CD14-positive monocyte (primary cell): ENCODE measurements around the gene BPIFB1. TPM values are rescaled to one million over a fixed set of nuclear protein-coding genes. Genes with fewer than 3 reads are reported as not detected.

Experiments used
- DNase-seq, 3 donors: peaks; one replicate each; pipeline ENCODE4 v3.0.0-alpha.2; 2011 to 2022
- H2AFZ ChIP-seq: 2 replicates; pipeline ENCODE4 v1.6.0; 2012; ENCODE audit warnings: mild to moderate bottlenecking, low read depth, low read length, inconsistent platforms; ENCODE audit not compliant: insufficient read depth, poor library complexity, severe bottlenecking
- H3K27ac ChIP-seq, 2 donors: 1 replicate in 1 of 2; 2 replicates in 1 of 2; pipeline ENCODE4 v1.5.1; 2012 to 2013; ENCODE audit warnings: low read length in 2 of 2, control low read depth in 1 of 2, inconsistent platforms in 1 of 2, low read depth in 1 of 2, mild to moderate bottlenecking in 1 of 2
- H3K27me3 ChIP-seq, 2 donors: one replicate each; pipeline versions ENCODE4 v1.6.0 to v1.6.1; 2011 to 2013; ENCODE audit warnings: low read length in 2 of 2; ENCODE audit not compliant: control insufficient read depth in 2 of 2, insufficient read depth in 2 of 2
- H3K36me3 ChIP-seq, 2 donors: replicated peaks in 1 of 2; 1 replicate in 1 of 2; 2 replicates in 1 of 2; pipeline versions ENCODE4 v1.5.1 to v1.6.1; 2012 to 2013; ENCODE audit warnings: low read length in 2 of 2, control low read depth in 1 of 2, inconsistent platforms in 1 of 2, mild to moderate bottlenecking in 1 of 2; ENCODE audit not compliant: insufficient read depth in 2 of 2, control insufficient read depth in 1 of 2
- H3K4me1 ChIP-seq, 2 donors: 1 replicate in 1 of 2; 2 replicates in 1 of 2; pipeline versions ENCODE4 v1.5.1 to v1.6.1; 2012 to 2013; ENCODE audit warnings: low read length in 2 of 2, control low read depth in 1 of 2, inconsistent platforms in 1 of 2, mild to moderate bottlenecking in 1 of 2, moderate library complexity in 1 of 2; ENCODE audit not compliant: insufficient read depth in 2 of 2, control insufficient read depth in 1 of 2
- H3K4me2 ChIP-seq: replicated peaks from 2 replicates; pipeline ENCODE3; 2012; ENCODE audit warnings: low read length, moderate library complexity, mild to moderate bottlenecking; ENCODE audit not compliant: poor library complexity, severe bottlenecking; ENCODE audit errors: extremely low read depth
- H3K4me3 ChIP-seq, 3 experiments: fragments of 200-600 bp in 1 of 3; sonication (generic) in 1 of 3; replicated peaks in 1 of 3; 1 replicate in 2 of 3; 2 replicates in 1 of 3; pipeline ENCODE4 v1.5.1; 2011 to 2013; ENCODE audit warnings: low read length in 3 of 3, mild to moderate bottlenecking in 3 of 3, control low read depth in 2 of 3, low read depth in 2 of 3, inconsistent platforms in 1 of 3, moderate library complexity in 1 of 3
- H3K79me2 ChIP-seq: 2 replicates; pipeline ENCODE4 v1.6.0; 2012; ENCODE audit warnings: mild to moderate bottlenecking, control low read depth, inconsistent platforms, low read length, moderate library complexity; ENCODE audit not compliant: insufficient read depth
- H3K9ac ChIP-seq: 2 replicates; pipeline ENCODE4 v1.6.0; 2017; ENCODE audit warnings: low read length, mild to moderate bottlenecking; ENCODE audit not compliant: insufficient read depth, poor library complexity, severe bottlenecking
- H3K9me3 ChIP-seq, 2 donors: replicated peaks in 1 of 2; 1 replicate in 1 of 2; 2 replicates in 1 of 2; pipeline versions ENCODE4 v1.5.1 to v1.6.1; 2012 to 2013; ENCODE audit warnings: low read length in 2 of 2, control low read depth in 1 of 2; ENCODE audit not compliant: control insufficient read depth in 1 of 2, insufficient read depth in 1 of 2
- H4K20me1 ChIP-seq: 2 replicates; pipeline ENCODE4 v1.6.0; 2012; ENCODE audit warnings: mild to moderate bottlenecking, low read length, control low read depth, moderate library complexity; ENCODE audit not compliant: insufficient read depth
- H3K27ac Mint-ChIP-seq, 7 donors: one replicate each; pipeline ENCODE4 v1.8.0; 2020; ENCODE audit warnings: mild to moderate bottlenecking in 7 of 7, mixed read lengths in 7 of 7, moderate library complexity in 6 of 7, inconsistent platforms in 2 of 7
- H3K27me3 Mint-ChIP-seq, 3 donors: one replicate each; pipeline ENCODE4 v1.8.0; 2021 to 2022; ENCODE audit warnings: low read depth in 3 of 3, mild to moderate bottlenecking in 3 of 3, mixed read lengths in 3 of 3, moderate library complexity in 3 of 3, inconsistent platforms in 1 of 3
- H3K36me3 Mint-ChIP-seq, 2 donors: one replicate each; pipeline ENCODE4 v1.8.0; 2020; ENCODE audit warnings: mixed read lengths in 2 of 2, inconsistent platforms in 1 of 2, mild to moderate bottlenecking in 1 of 2
- H3K4me1 Mint-ChIP-seq: one replicate; pipeline ENCODE4 v1.8.0; 2020; ENCODE audit warnings: mild to moderate bottlenecking, mixed read lengths
- H3K4me3 Mint-ChIP-seq, 2 donors: one replicate each; pipeline ENCODE4 v1.8.0; 2020; ENCODE audit warnings: mild to moderate bottlenecking in 2 of 2, mixed read lengths in 2 of 2, moderate library complexity in 1 of 2
- H3K9me3 Mint-ChIP-seq, 7 donors: one replicate each; pipeline ENCODE4 v1.8.0; 2020 to 2022; ENCODE audit warnings: mixed read lengths in 7 of 7, mild to moderate bottlenecking in 6 of 7, moderate library complexity in 6 of 7, inconsistent platforms in 2 of 7
- WGBS: methylation state at CpG from one replicate; pipeline ENCODE4 v1.1.5; 2013; ENCODE audit warnings: missing lambda C conversion rate; ENCODE audit not compliant: insufficient coverage; 5-methylcytosine and 5-hydroxymethylcytosine counted together
- intact Hi-C, 2 donors: fragments of 100-400 bp; cut with micrococcal nuclease; formaldehyde crosslinking; loops; one replicate each; pipeline versions ENCODE4 v1.15.0 to v1.15.1; 2023
- polyA plus RNA-seq, 3 donors: library from polyadenylated mRNA; depleted of rRNA in 1 of 3; unstranded in 2 of 3; stranded (reverse) in 1 of 3; fragments of 300-500 nt in 2 of 3; fragments of >200 nt in 1 of 3; fragmentation: Illumina TruSeq in 2 of 3; gene quantifications; 1 replicate in 2 of 3; 2 replicates in 1 of 3; pipeline ENCODE4 v1.2.3, GENCODE V29; 2012 to 2021
- TF ChIP-seq, protein P1 (sequence below): fragments of 200-600 bp; IDR thresholded peaks from one replicate; pipeline ENCODE4 v1.8.0; 2022; ENCODE audit warnings: antibody characterized with exemption, mild to moderate bottlenecking

The BPIFB1 gene
- polyA plus RNA-seq, 3 donors, result not detected

- no peaks in the 10 kb centered on the region for H3K4me1 Mint-ChIP-seq
- peaks cover 0 to 6% (median 4%) of the 10 kb centered on the region in 3 donors for H3K27me3 Mint-ChIP-seq
- no peak overlapping the region for H3K9ac ChIP-seq
- H2AFZ ChIP-seq, result no peak overlapping the region
- H3K27me3 ChIP-seq, result no peaks in the 10 kb centered on the region
- DNase-seq, result no peak
- no peaks in the 10 kb centered on the region for H3K9me3 ChIP-seq
- H3K27ac Mint-ChIP-seq, result no peak overlapping the region
- H3K4me3 Mint-ChIP-seq, result no peak overlapping the region
- no peak overlapping the region for H3K27ac ChIP-seq
- no peaks in the 10 kb centered on the region for H4K20me1 ChIP-seq
- 65% methylated on average over 7 of the region's 8 CpGs for WGBS
- intact Hi-C loops, result no loop called here
- no peaks in the 10 kb centered on the region for H3K36me3 Mint-ChIP-seq
- no peak overlapping the region for H3K4me3 ChIP-seq
- H3K36me3 ChIP-seq, result no peaks in the 10 kb centered on the region
- no peak overlapping the region for H3K4me2 ChIP-seq
- TF ChIP-seq, protein P1, sequence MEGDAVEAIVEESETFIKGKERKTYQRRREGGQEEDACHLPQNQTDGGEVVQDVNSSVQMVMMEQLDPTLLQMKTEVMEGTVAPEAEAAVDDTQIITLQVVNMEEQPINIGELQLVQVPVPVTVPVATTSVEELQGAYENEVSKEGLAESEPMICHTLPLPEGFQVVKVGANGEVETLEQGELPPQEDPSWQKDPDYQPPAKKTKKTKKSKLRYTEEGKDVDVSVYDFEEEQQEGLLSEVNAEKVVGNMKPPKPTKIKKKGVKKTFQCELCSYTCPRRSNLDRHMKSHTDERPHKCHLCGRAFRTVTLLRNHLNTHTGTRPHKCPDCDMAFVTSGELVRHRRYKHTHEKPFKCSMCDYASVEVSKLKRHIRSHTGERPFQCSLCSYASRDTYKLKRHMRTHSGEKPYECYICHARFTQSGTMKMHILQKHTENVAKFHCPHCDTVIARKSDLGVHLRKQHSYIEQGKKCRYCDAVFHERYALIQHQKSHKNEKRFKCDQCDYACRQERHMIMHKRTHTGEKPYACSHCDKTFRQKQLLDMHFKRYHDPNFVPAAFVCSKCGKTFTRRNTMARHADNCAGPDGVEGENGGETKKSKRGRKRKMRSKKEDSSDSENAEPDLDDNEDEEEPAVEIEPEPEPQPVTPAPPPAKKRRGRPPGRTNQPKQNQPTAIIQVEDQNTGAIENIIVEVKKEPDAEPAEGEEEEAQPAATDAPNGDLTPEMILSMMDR, result no peak
- H3K9me3 Mint-ChIP-seq, result peaks cover 0 to 1% (median 0%) of the 10 kb centered on the region in 7 donors
- H3K79me2 ChIP-seq, result no peaks in the 10 kb centered on the region
- H3K4me1 ChIP-seq, result no peaks in the 10 kb centered on the region
Measured at GRCh38 chr20:33323236-33323635, 40.2 kb downstream of the BPIFB1 start.

DNA sequence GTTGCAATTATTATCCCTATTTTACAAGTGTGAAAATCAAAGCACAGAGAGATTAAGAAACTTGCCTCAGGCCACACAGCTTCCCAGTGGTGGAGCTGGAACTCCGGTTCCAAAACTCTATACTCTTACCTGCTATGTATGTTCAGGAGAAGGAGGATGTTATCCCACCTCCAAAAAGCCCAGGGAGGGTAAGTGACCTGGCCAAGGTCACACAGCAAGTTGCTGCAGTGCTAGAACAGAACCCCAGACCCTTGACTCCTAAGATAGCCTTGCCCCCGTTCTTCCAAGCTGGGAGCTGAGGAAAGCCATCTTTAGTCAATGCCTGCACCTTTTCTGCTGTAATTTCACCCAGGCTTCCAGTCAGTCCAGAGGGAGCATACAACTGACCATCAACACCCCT is 42.3 kb downstream of the BPIFB1 start:
- Mint-ChIP-seq H3K4me3 (no peak overlapping the region), H3K4me1 (no peaks in the 10 kb centered on the region), H3K9me3 (peaks cover 0 to 1% (median 0%) of the 10 kb centered on the region in 7 donors), H3K27ac (no peak overlapping the region), H3K27me3 (peaks cover 0 to 10% (median 7%) of the 10 kb centered on the region in 3 donors), H3K36me3 (no peaks in the 10 kb centered on the region)
- TF ChIP-seq, protein P1, result no peak
- no peaks in the 10 kb centered on the region for H3K36me3 ChIP-seq
- no peak overlapping the region for H3K27ac ChIP-seq
- H3K4me1 ChIP-seq, result no peaks in the 10 kb centered on the region
- H2AFZ ChIP-seq, result no peak overlapping the region
- H3K79me2 ChIP-seq, result no peaks in the 10 kb centered on the region
- H3K4me3 ChIP-seq, result no peak overlapping the region
- no peaks in the 10 kb centered on the region for H4K20me1 ChIP-seq
- no peak overlapping the region for H3K9ac ChIP-seq
- no peak for DNase-seq
- no peaks in the 10 kb centered on the region for H3K9me3 ChIP-seq
- no peak overlapping the region for H3K4me2 ChIP-seq
- intact Hi-C loops, result no loop called here
- no CpG with 5 or more reads among the region's 2 CpGs for WGBS
- H3K27me3 ChIP-seq, result no peaks in the 10 kb centered on the region
